DND-41 (cell line): ENCODE measurements around the gene ZNF205.

Experiments
- ATAC-seq: fragments of 200-7000 bp; cut with Tn5 transposase; 3 replicates; pipeline ENCODE4 v1.9.1; 2021; ENCODE audit warnings: low read depth; ENCODE audit not compliant: insufficient read depth
- DNase-seq: peaks from one replicate; pipeline ENCODE4 v3.0.0-alpha.2; 2020
- H2AFZ ChIP-seq: 2 replicates; pipeline ENCODE4 v1.6.0; 2012; ENCODE audit warnings: low read depth, low read length
- H3K27ac ChIP-seq: 2 replicates; pipeline ENCODE4 v1.5.1; 2012; ENCODE audit warnings: low read length, inconsistent platforms
- H3K27me3 ChIP-seq: fragments of 200-600 bp; sonication (generic); 2 replicates; pipeline ENCODE4 v1.6.0; 2012; ENCODE audit warnings: low read length, mild to moderate bottlenecking, inconsistent platforms; ENCODE audit not compliant: insufficient read depth, poor library complexity
- H3K36me3 ChIP-seq: 2 replicates; pipeline ENCODE4 v1.5.1; 2012; ENCODE audit warnings: low read length, inconsistent platforms; ENCODE audit not compliant: insufficient read depth
- H3K4me1 ChIP-seq: 2 replicates; pipeline ENCODE4 v1.5.1; 2012; ENCODE audit warnings: mild to moderate bottlenecking, low read length; ENCODE audit not compliant: insufficient read depth
- H3K4me2 ChIP-seq: 2 replicates; pipeline ENCODE4 v1.6.0; 2012; ENCODE audit warnings: mild to moderate bottlenecking, moderate library complexity, low read length, inconsistent platforms; ENCODE audit not compliant: insufficient read depth
- H3K4me3 ChIP-seq, 2 experiments: fragments of 200-600 bp in 1 of 2; shearing (Covaris generic) in 1 of 2; 2 replicates each; pipeline ENCODE4 v1.5.1; 2012 to 2016; ENCODE audit warnings: inconsistent platforms in 2 of 2, low read length in 2 of 2, mild to moderate bottlenecking in 2 of 2, low read depth in 1 of 2, moderate library complexity in 1 of 2
- H3K79me2 ChIP-seq: 2 replicates; pipeline ENCODE4 v1.6.0; 2012; ENCODE audit warnings: low read length, inconsistent platforms; ENCODE audit not compliant: insufficient read depth
- H3K9ac ChIP-seq: 2 replicates; pipeline ENCODE4 v1.6.0; 2012; ENCODE audit warnings: low read depth, mild to moderate bottlenecking, inconsistent platforms, low read length, moderate library complexity
- H3K9me3 ChIP-seq: 2 replicates; pipeline ENCODE4 v1.5.1; 2012; ENCODE audit warnings: low read length, moderate library complexity, mild to moderate bottlenecking, inconsistent platforms; ENCODE audit not compliant: insufficient read depth, severe bottlenecking
- H4K20me1 ChIP-seq: 2 replicates; pipeline ENCODE4 v1.6.0; 2012; ENCODE audit warnings: low read length; ENCODE audit not compliant: insufficient read depth
- EZH2 ChIP-seq: IDR thresholded peaks from 3 replicates; pipeline ENCODE4 v1.6.1; 2012; ENCODE audit warnings: borderline replicate concordance, low read depth, mild to moderate bottlenecking, moderate library complexity, low read length, inconsistent platforms; ENCODE audit not compliant: severe bottlenecking
- TF ChIP-seq, protein P1 (sequence below): IDR thresholded peaks from 2 replicates; pipeline ENCODE4 v1.5.1; 2012; ENCODE audit warnings: borderline replicate concordance, low read length, moderate library complexity, mild to moderate bottlenecking; ENCODE audit not compliant: poor library complexity, severe bottlenecking; ENCODE audit errors: extremely low read depth

The ZNF205 gene

DNA sequence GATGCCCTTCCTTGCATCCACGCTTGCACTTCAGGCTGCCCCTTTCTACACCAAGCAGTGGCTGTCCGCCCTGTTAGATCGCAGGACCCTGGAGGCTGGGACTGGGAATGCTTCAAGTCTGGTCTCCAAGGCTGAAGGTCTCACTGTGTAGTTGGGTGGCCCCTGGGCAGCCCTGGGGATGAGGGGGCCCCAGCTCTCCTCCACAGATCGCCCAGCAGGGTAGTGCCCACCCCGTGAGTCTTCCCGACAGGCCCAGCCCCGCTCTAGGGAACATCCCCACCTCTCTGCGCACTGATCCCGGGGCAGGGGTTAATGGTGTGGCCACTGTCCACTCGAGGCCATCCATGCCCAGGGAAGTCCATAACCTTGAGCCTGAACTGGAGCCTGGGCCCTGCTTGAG lies 32.8 kb downstream of the ZNF205 start:
- Histone ChIP-seq H3K36me3 (peaks cover 27% of the 10 kb centered on the region), H3K9ac (no peak overlapping the region), H3K4me2 (no peak overlapping the region), H2AFZ (no peak overlapping the region), H3K27ac (no peak overlapping the region), H3K9me3 (no peaks in the 10 kb centered on the region), H3K79me2 (no peaks in the 10 kb centered on the region), H3K27me3 (no peaks in the 10 kb centered on the region), H3K4me3 (no peak overlapping the region), H3K4me1 (peaks cover 9% of the 10 kb centered on the region), H4K20me1 (0 out of 2 replicates have a peak, but pooled peaks cover 2% of the 10 kb centered on the region)
- TF ChIP-seq, protein P1, sequence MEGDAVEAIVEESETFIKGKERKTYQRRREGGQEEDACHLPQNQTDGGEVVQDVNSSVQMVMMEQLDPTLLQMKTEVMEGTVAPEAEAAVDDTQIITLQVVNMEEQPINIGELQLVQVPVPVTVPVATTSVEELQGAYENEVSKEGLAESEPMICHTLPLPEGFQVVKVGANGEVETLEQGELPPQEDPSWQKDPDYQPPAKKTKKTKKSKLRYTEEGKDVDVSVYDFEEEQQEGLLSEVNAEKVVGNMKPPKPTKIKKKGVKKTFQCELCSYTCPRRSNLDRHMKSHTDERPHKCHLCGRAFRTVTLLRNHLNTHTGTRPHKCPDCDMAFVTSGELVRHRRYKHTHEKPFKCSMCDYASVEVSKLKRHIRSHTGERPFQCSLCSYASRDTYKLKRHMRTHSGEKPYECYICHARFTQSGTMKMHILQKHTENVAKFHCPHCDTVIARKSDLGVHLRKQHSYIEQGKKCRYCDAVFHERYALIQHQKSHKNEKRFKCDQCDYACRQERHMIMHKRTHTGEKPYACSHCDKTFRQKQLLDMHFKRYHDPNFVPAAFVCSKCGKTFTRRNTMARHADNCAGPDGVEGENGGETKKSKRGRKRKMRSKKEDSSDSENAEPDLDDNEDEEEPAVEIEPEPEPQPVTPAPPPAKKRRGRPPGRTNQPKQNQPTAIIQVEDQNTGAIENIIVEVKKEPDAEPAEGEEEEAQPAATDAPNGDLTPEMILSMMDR: no peak
- no peak for TF ChIP-seq EZH2
- DNase-seq: no peak
- ATAC-seq: no peak

GRCh38 chr16:3145660-3146059 lies 33.3 kb downstream of the ZNF205 start:
- TF ChIP-seq, protein P1: no peak
- TF ChIP-seq EZH2: no peak
- Histone ChIP-seq H3K27ac (no peak overlapping the region), H3K4me2 (no peak overlapping the region), H3K79me2 (no peaks in the 10 kb centered on the region), H3K9ac (no peak overlapping the region), H4K20me1 (0 out of 2 replicates have a peak, but pooled peaks cover 2% of the 10 kb centered on the region), H3K4me3 (no peak overlapping the region), H3K36me3 (peaks cover 22% of the 10 kb centered on the region), H3K4me1 (peaks cover 11% of the 10 kb centered on the region), H3K27me3 (no peaks in the 10 kb centered on the region), H3K9me3 (no peaks in the 10 kb centered on the region), H2AFZ (no peak overlapping the region)
- no peak for DNase-seq
- no peak for ATAC-seq

DNA sequence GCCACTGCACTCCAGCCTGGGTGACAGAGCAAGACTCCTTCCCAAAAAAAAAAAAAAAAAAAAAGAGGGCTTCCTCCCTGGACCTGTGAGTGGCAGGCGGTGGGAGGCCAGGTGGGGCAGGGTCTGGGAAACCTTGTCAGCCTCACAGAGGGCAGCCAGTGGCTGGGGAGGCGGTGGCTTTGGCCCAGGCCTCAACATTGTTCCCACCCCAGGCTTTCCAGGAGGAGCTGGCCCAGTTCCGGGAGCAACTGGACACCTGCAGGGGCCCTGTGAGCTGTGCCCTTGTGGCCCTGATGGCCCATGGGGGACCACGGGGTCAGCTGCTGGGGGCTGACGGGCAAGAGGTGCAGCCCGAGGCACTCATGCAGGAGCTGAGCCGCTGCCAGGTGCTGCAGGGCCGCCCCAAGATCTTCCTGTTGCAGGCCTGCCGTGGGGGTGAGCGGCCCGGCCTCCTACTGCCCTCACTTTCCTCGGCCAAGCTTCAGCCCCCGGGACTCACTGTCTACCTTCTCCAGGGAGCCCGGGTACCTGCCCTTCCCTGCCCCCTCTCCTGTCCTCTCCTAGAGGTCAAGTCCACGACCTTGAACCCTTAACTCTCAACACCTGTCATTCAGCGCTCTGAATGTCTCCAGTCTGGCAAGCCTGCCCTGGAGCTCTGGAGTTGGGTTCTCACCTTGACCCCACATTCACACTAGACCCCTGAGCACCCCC lies 34.8 kb downstream of the ZNF205 start:
- DNase-seq (no peak), ATAC-seq (no peak)
- no peak for TF ChIP-seq EZH2
- TF ChIP-seq, protein P1: no peak
- no peak overlapping the region for H2AFZ ChIP-seq
- H3K9ac ChIP-seq: no peak overlapping the region
- peaks cover under 1% of the 10 kb centered on the region for H3K27me3 ChIP-seq
- H4K20me1 ChIP-seq: 0 out of 2 replicates have a peak, but pooled peaks cover 2% of the 10 kb centered on the region
- no peak overlapping the region for H3K27ac ChIP-seq
- H3K36me3 ChIP-seq: peaks cover 7% of the 10 kb centered on the region
- no peak overlapping the region for H3K4me3 ChIP-seq
- no peak overlapping the region for H3K4me2 ChIP-seq
- no peaks in the 10 kb centered on the region for H3K9me3 ChIP-seq
- H3K79me2 ChIP-seq: no peaks in the 10 kb centered on the region
- peaks cover 25% of the 10 kb centered on the region for H3K4me1 ChIP-seq
